ENCODE data around the gene CYGB. TPM values are rescaled to one million over a fixed set of nuclear protein-coding genes. Genes with fewer than 3 reads are reported as not detected.

CYGB gene
- total and polyA plus RNA-seq, 2 of the 13 experiments (the other 11 are each of a cell fraction or from before 2014, with no cell fraction given): 18.9 to 27.1 TPM

GRCh38 chr17:76499267-76499667 is 38.2 kb downstream of the CYGB start (continued):
- TF ChIP-seq MIER3 (CRISPR knock-in tag; IDR thresholded peaks at IDR 0.05; ENCODE audit: borderline replicate concordance) (peak; percentile 91; the same call in 1 of the 2 replicates), FOXO4 (CRISPR knock-in tag; conservative IDR thresholded peaks at IDR 0.05) (no peak), FOXO1 (CRISPR knock-in tag; IDR thresholded peaks at IDR 0.05) (peak; percentile 95), RCOR2 (CRISPR knock-in tag; IDR thresholded peaks at IDR 0.05) (peak; percentile 86), ZNF296 (CRISPR knock-in tag; conservative IDR thresholded peaks at IDR 0.05) (no peak), SIX1 (CRISPR knock-in tag; IDR thresholded peaks at IDR 0.05; ENCODE audit: borderline replicate concordance) (peak; percentile 59; the same call in 1 of the 2 replicates), TERF1 (CRISPR knock-in tag; IDR thresholded peaks at IDR 0.05) (no peak), TCF7 (IDR thresholded peaks at IDR 0.05; ENCODE audit: low read depth) (peak; percentile 98), GATAD1 (CRISPR knock-in tag; IDR thresholded peaks at IDR 0.05) (peak; percentile 69), DNMT1 (CRISPR knock-in tag; IDR thresholded peaks at IDR 0.05) (no peak), ZNF234 (CRISPR knock-in tag; conservative IDR thresholded peaks at IDR 0.05) (no peak), NFATC3 (CRISPR knock-in tag; IDR thresholded peaks at IDR 0.05) (no peak), DRAP1 (CRISPR knock-in tag; IDR thresholded peaks at IDR 0.05) (peak; percentile 66; the same call in 1 of the 2 replicates), ZNF282 (IDR thresholded peaks at IDR 0.05; ENCODE audit: partially characterized antibody) (no peak), ZBTB33 (CRISPR knock-in tag; IDR thresholded peaks at IDR 0.05) (peak; percentile 74), SATB2 (CRISPR knock-in tag; IDR thresholded peaks at IDR 0.05) (no peak), PHF8 (CRISPR knock-in tag; IDR thresholded peaks at IDR 0.05) (no peak; the same call in 1 of the 2 replicates), ZNF788 (CRISPR knock-in tag; IDR thresholded peaks at IDR 0.05; ENCODE audit: borderline replicate concordance) (peak; percentile 85; the same call in 1 of the 2 replicates), SIN3B (IDR thresholded peaks at IDR 0.05; ENCODE audit: low read length) (no peak), ZNF232 (CRISPR knock-in tag; IDR thresholded peaks at IDR 0.05; ENCODE audit: borderline replicate concordance) (peak; percentile 88), ZNF546 (CRISPR knock-in tag; conservative IDR thresholded peaks at IDR 0.05) (no peak; the same call in 1 of the 2 replicates), ZNF720 (CRISPR knock-in tag; IDR thresholded peaks at IDR 0.05) (no peak), ATF6 (CRISPR knock-in tag; conservative IDR thresholded peaks at IDR 0.05) (no peak), ZNF792 (CRISPR knock-in tag; IDR thresholded peaks at IDR 0.05) (peak; percentile 84), ZNF543 (CRISPR knock-in tag; IDR thresholded peaks at IDR 0.05) (no peak), CCDC6 (CRISPR knock-in tag; IDR thresholded peaks at IDR 0.05) (peak; percentile 60; the same call in 1 of the 2 replicates)
